Neural cell (in vitro differentiated cells): ENCODE data around the gene S100A2. TPM values are rescaled to one million over a fixed set of nuclear protein-coding genes. Genes with fewer than 3 reads are reported as not detected.

Experiments
- H2AFZ ChIP-seq: fragments of 200-600, 300-800 bp; sonication (generic), shearing (Covaris generic); 2 replicates; pipeline ENCODE4 v1.6.0; 2014; ENCODE audit warnings: low read depth, mild to moderate bottlenecking, antibody characterized with exemption, low read length, moderate library complexity
- H3F3A ChIP-seq: fragments of 200-600 bp; shearing (Covaris generic); 2 replicates; pipeline ENCODE4 v1.6.1; 2016; ENCODE audit warnings: mild to moderate bottlenecking, moderate library complexity, mixed read lengths, antibody characterized with exemption, low read length; ENCODE audit not compliant: insufficient read depth, poor library complexity, severe bottlenecking
- H3K27ac ChIP-seq: fragments of 200-600, 300-800 bp; sonication (generic), shearing (Covaris generic); 2 replicates; pipeline ENCODE4 v1.5.1; 2014; ENCODE audit warnings: mild to moderate bottlenecking, low read length, moderate library complexity
- H3K27me3 ChIP-seq: fragments of 300-800, 200-600 bp; sonication (generic), shearing (Covaris generic); 2 replicates; pipeline ENCODE4 v1.6.0; 2014; ENCODE audit warnings: mild to moderate bottlenecking, low read depth, low read length, moderate library complexity; ENCODE audit not compliant: insufficient read depth
- H3K36me3 ChIP-seq: fragments of 300-800, 200-600 bp; sonication (generic), shearing (Covaris generic); 2 replicates; pipeline ENCODE4 v1.5.1; 2014; ENCODE audit warnings: mild to moderate bottlenecking, antibody characterized with exemption, low read length, moderate library complexity; ENCODE audit not compliant: insufficient read depth
- H3K4me2 ChIP-seq: fragments of 300-800, 200-600 bp; sonication (generic), shearing (Covaris generic); 2 replicates; pipeline ENCODE4 v1.6.0; 2014; ENCODE audit warnings: mild to moderate bottlenecking, low read length
- H3K4me3 ChIP-seq: fragments of 300-800, 200-600 bp; sonication (generic), shearing (Covaris generic); 2 replicates; pipeline ENCODE4 v1.5.1; 2014; ENCODE audit warnings: mild to moderate bottlenecking, low read length, moderate library complexity
- H3K79me2 ChIP-seq: fragments of 200-600 bp; shearing (Covaris generic); replicated peaks from 2 replicates; pipeline ENCODE4 v1.6.0; 2014; ENCODE audit warnings: mild to moderate bottlenecking, low read length, moderate library complexity; ENCODE audit not compliant: insufficient read depth
- H3K9ac ChIP-seq: fragments of 300-800, 200-600 bp; sonication (generic), shearing (Covaris generic); 2 replicates; pipeline ENCODE4 v1.6.1; 2016; ENCODE audit warnings: mild to moderate bottlenecking, low read length, mixed read lengths
- H3K9me2 ChIP-seq: fragments of 200-600 bp; shearing (Covaris generic); 2 replicates; pipeline ENCODE4 v1.6.1; 2016; ENCODE audit warnings: mild to moderate bottlenecking, low read length, mixed read lengths; ENCODE audit not compliant: insufficient read depth
- H3K9me3 ChIP-seq: fragments of 200-600, 300-800 bp; sonication (generic), shearing (Covaris generic); 2 replicates; pipeline ENCODE4 v1.6.1; 2016; ENCODE audit warnings: mild to moderate bottlenecking, mixed run types, low read length, moderate library complexity, mixed read lengths
- H4K20me1 ChIP-seq: fragments of 200-600 bp; shearing (Covaris generic); 2 replicates; pipeline ENCODE4 v1.6.1; 2016; ENCODE audit warnings: mild to moderate bottlenecking, mixed run types; ENCODE audit not compliant: insufficient read depth
- CTCF ChIP-seq: fragments of 450-650 bp; IDR thresholded peaks from 2 replicates; pipeline ENCODE4 v1.5.1; 2014; ENCODE audit warnings: antibody characterized with exemption, mild to moderate bottlenecking, moderate library complexity; ENCODE audit not compliant: poor library complexity, severe bottlenecking
- EP300 ChIP-seq: fragments of 450-650 bp; conservative IDR thresholded peaks from 2 replicates; pipeline ENCODE4 v1.6.1; 2014; ENCODE audit warnings: antibody characterized with exemption, mild to moderate bottlenecking, moderate library complexity; ENCODE audit not compliant: poor library complexity, severe bottlenecking
- EZH2 ChIP-seq: fragments of 200-600, 300-800 bp; shearing (Covaris generic), sonication (generic); IDR thresholded peaks from 2 replicates; pipeline ENCODE4 v1.6.1; 2014; ENCODE audit warnings: antibody characterized with exemption, low read length, borderline replicate concordance, mild to moderate bottlenecking; ENCODE audit not compliant: insufficient read depth, poor library complexity, severe bottlenecking
- MXI1 ChIP-seq: fragments of 450-650 bp; conservative IDR thresholded peaks from 2 replicates; pipeline ENCODE4 v1.6.1; 2014; ENCODE audit warnings: antibody characterized with exemption, mild to moderate bottlenecking; ENCODE audit not compliant: poor library complexity, severe bottlenecking
- POLR2AphosphoS5 ChIP-seq: IDR thresholded peaks from 2 replicates; pipeline ENCODE4 v1.6.1; 2012
- RAD21 ChIP-seq: fragments of 450-650 bp; conservative IDR thresholded peaks from 2 replicates; pipeline ENCODE4 v1.6.1; 2014; ENCODE audit warnings: antibody characterized with exemption, mild to moderate bottlenecking, moderate library complexity
- REST ChIP-seq: IDR thresholded peaks from 2 replicates; pipeline ENCODE4 v1.6.1; 2012; ENCODE audit warnings: borderline replicate concordance
- SMC3 ChIP-seq: fragments of 450-650 bp; conservative IDR thresholded peaks from 2 replicates; pipeline ENCODE4 v1.6.1; 2014; ENCODE audit warnings: antibody characterized with exemption, mild to moderate bottlenecking, moderate library complexity; ENCODE audit not compliant: poor library complexity
- TAF1 ChIP-seq: IDR thresholded peaks from 2 replicates; pipeline ENCODE4 v1.6.1; 2012; ENCODE audit warnings: low read depth
- polyA plus RNA-seq: library from polyadenylated mRNA; depleted of rRNA; stranded (reverse); fragments of >200 nt; gene quantifications from 2 replicates; pipeline ENCODE4 v1.2.3, GENCODE V29; 2014

Gene S100A2
- polyA plus RNA-seq, 1 donor from 2014 or later, result not detected

DNA sequence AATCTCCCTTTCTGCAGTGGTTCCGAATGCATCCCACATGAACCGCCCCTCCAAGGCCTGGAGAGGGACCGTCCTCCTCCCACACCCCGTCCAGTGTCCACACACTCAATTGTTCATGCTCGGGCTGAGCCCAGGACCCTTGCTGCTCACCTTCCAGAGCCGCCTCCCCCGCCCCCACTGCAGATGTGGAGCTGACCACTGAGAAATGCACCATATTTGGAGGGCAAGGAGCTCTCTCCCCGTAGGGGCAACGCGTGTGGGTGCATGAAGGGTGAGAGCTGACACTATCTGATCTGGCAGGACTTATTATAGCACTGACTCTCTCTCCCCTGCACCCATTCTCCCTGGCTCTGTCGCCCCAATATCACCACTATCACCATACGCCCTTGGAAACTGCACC, 12.5 kb downstream of the S100A2 start:
- no peak for TF ChIP-seq POLR2AphosphoS5
- TF ChIP-seq SMC3, result no peak
- TF ChIP-seq CTCF, result no peak
- TF ChIP-seq REST, result no peak
- no peak for TF ChIP-seq TAF1
- TF ChIP-seq MXI1, result no peak
- TF ChIP-seq EP300, result no peak
- TF ChIP-seq RAD21, result no peak
- no peak for TF ChIP-seq EZH2
- Histone ChIP-seq H3K79me2 (no peaks in the 10 kb centered on the region), H3K36me3 (no peaks in the 10 kb centered on the region), H3F3A (no peaks in the 10 kb centered on the region), H3K9me3 (no peaks in the 10 kb centered on the region), H3K27ac (no peak overlapping the region), H3K4me2 (no peak overlapping the region), H2AFZ (no peak overlapping the region), H3K27me3 (no peaks in the 10 kb centered on the region), H3K9me2 (no peaks in the 10 kb centered on the region), H4K20me1 (no peaks in the 10 kb centered on the region), H3K9ac (no peak overlapping the region), H3K4me3 (no peak overlapping the region)

DNA sequence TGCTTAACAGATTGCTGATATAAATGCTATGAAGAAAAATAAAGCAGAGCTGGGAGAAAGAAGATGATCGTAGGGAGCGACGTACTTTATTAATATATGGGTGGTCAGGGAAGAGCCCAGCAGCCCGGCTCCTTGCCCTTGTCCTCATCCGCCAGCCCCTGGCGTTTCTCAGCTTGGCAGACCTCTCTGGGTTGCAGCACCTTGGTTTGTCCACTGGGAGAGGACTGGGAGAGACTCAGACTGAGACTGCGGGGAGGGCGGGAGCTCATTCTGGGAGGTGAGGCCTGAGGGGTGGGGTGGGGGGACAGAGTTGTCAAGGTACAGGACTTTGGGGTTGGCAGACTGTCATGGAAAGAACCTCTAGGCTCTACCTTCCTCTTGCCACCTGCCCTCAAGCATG, 13.3 kb downstream of the S100A2 start:
- Histone ChIP-seq H3K9me3 (no peaks in the 10 kb centered on the region), H3K9me2 (no peaks in the 10 kb centered on the region), H3F3A (no peaks in the 10 kb centered on the region), H3K4me3 (no peak overlapping the region), H3K36me3 (no peaks in the 10 kb centered on the region), H3K27ac (no peak overlapping the region), H2AFZ (no peak overlapping the region), H4K20me1 (no peaks in the 10 kb centered on the region), H3K79me2 (no peaks in the 10 kb centered on the region), H3K9ac (no peak overlapping the region), H3K4me2 (no peak overlapping the region), H3K27me3 (no peaks in the 10 kb centered on the region)
- TF ChIP-seq CTCF (no peak), POLR2AphosphoS5 (no peak), REST (no peak), TAF1 (no peak)
